GM18498 (cell line): ENCODE data around the gene ZACN.

Experiments used
- ATAC-seq: cut with Tn5 transposase; IDR thresholded peaks from one replicate; pipeline ENCODE4 v1.9.1; 2021; ENCODE audit warnings: mild to moderate bottlenecking, moderate library complexity; ENCODE audit not compliant: unreplicated experiment

The ZACN gene

DNA sequence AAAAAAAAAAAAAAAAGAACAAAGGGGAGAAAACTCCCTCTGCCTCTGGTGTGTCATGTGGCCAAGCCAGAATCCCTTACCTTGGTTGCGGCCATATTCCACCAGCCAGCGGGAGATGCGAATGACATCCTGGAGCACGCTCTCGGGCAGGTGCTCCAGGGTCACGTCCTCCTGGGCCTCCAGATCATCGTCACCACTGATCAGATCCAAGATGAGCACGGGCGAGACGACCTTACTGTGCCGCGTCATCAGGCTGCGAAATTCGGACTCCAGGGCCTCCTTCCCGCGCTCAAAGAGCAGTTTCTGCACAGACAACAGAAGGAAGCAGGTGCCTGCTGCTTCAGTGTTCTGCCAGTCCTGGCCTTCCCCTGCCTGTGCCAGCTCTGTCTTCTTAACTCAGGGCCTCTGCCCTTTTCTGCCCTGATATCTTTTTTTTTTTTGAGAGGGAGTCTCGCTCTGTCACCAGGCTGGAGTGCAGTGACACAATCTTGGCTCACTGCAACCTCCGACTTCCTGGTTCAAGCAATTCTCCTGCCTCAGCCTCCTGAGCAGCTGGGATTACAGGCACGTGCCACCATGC, 18.8 kb downstream of the ZACN start:
- no peak for ATAC-seq

- no peak for ATAC-seq
These were observed 23.9 kb downstream of the ZACN start for GRCh38 chr17:76102944-76103273.

DNA sequence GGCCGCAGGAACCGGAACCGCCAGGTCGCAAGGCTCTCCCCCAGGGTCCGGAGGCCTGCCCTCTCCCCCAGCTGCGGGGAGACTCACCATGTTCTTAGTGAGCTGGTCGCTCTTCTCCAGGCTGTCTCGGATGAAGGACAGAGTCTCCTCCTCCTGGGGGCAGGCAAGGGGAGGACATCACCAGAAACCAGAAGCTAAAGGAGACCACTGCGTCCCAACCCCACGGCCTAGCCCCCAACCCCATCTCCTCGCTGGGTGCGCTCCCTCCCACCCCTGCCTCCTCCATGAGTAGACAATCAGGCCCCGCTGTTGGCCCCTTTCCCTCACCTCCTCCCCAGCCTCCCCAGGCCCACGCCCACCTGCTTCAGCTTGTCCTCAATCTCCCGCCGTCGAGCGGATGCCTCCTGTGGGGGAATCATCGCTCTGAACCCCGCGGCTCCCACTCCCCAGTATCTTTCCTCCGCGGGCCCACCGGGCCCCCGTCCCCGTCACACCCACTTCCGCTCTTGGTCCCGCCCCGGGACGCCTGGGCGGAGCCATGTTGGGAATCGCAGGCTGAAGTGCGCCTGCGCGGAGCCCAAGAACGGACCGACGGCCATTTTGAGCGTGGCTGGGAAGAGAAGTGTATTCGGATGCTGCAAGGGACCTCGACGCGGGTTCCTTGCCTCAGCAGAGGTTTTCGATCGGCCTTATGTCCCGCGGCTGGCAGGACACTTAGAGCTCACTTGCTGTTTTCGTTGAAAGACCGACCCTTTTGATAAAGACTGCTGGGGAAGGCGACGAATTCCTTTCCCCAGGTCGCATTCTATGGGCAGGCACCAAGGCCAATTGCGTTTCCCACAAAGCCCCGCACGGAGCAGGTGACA, 24.5 kb downstream of the ZACN start, which contains the start of gene EXOC7:
TSS of gene EXOC7 (minus strand) at position 514 of the 866 bp plus-strand sequence. CDS start at position 419, 95 bp downstream.
- ATAC-seq, result peak; percentile 89

DNA sequence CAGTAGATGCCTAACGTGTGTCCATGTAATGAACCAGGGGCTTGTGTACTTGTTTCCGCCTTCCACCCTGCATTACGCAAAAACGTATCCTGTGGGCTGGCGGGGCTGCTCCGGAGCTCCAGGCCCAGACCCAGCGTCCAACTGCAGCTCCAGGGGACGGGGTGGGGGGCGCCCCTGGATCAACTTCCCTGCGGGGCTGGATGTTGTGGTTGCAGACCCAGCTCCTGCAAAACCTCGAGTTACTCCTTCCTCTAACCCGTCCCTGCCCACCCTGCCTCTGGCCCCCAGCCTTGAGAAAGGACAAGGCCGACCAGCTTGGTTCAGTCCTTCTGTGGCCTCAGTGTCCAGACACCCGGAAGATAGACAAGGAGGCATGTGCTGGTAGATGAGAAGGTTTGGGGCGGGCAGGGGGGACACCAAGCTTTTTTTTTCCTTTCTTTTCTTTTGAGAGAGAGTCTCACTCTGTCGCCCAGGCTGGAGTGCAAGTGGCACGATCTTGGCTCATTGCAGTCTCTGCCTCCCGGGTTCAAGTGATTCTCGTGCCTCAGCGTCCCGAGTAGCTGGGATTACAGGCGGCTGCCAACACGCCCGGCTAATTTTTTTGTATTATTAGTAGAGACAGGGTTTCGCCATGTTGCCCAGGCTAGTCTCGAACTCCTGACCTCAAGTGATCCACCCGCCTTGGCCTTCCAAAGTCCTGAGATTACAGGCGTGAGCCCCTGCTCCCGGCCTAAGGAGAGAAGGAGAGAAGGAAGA, 25.3 kb downstream of the ZACN start:
- no peak for ATAC-seq

- no peak for ATAC-seq
These were observed 25.9 kb downstream of the ZACN start for GRCh38 chr17:76104896-76105231.

GRCh38 chr17:76106703-76107102, 27.7 kb downstream of the ZACN start:
- no peak for ATAC-seq

DNA sequence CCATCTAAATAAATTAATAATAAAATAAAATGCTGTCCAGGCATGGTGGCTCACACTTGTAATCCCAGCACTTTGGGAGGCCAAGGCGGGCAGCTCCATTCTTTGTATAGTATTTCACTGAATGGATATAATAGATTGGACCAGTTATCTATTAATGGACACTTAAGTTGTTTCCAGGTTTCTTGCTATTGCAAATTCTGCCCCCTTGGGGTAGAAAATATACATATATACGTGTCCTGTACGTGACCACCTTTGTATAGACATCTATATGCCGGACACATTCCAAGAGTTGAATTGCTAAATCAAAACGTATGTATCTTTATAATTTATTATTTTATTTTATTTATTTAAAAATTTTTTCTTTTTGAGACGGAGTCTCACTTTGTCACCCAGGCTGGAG, 28.5 kb downstream of the ZACN start:
- no peak for ATAC-seq

- ATAC-seq, result no peak
These were observed 33.0 kb downstream of the ZACN start for GRCh38 chr17:76111956-76112355.

- no peak for ATAC-seq
These were observed 36.3 kb downstream of the ZACN start for GRCh38 chr17:76115138-76115754.

DNA sequence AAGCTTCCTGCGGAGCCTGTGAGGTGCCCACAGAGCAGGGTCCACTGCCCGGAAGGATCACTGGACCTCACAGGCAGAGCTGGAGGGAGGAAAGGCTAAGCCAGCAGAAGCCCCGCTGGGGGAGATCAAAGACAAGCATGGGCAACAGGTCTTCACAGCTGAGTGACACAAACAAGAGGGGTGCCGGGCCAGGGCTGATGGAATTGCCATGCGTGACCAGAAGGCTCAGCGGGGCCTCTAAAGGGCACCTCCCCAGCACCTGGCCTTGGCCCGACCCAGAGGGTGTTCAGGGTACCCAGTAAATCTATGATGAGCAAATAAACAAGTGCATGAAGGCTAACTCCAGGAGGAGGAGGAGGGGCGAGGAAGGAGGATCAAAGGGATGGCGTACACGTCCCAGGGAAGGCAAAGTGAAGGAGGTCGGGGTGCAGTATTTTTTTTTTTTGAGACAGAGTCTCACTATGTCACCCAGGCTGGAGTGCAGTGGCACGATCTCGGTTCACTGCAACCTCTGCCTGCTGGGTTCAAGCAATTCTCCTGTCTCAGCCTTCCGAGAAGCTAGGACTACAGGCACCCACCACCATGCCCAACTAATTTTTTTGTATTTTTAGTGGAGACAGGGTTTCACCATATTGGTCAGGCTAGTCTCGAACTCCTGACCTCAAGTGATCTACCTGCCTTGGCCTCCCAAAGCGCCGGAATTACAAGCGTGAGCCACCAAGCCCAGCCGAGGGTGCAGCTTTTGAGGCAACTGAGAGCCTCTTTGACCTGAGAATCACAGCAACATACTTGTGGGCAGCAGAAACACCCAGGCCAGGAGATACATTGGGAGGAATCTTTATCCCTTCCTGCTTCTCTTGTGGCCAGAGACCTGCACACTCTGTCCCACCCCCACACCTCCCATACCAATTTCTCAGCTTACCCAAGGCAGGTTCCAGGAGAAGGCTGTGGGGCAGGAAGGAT, 40.7 kb downstream of the ZACN start:
- ATAC-seq, result no peak

GRCh38 chr17:76120658-76121008, 41.7 kb downstream of the ZACN start:
- no peak for ATAC-seq

DNA sequence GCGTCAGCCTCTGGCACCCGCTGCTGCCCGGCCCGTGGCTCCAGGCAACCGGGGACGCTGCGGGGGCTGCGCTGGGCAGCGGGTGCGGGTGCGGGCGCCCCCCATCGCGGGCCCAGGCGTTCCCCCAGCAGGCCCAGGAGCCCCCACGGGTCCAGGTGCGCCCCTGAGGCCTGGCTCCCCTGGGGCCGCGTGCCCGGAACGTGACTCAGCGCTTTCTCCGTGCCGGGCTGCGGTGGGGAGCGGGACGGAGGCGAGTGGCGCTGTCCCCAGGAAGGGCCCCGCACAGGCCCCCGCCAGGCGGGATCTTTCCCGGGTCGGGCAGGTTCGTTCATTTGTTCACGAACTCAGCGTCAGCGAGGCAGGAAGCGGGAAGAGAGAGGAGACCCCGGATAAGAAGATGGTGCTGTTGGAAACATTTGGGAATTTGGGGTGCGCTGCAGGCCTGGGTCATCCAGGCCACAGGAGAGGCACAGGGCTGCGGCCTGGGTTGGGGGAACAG, 43.0 kb downstream of the ZACN start:
- peak; percentile 19 for ATAC-seq

GRCh38 chr17:76122431-76123190, 43.6 kb downstream of the ZACN start:
- no peak for ATAC-seq

- no peak for ATAC-seq
These were observed 44.2 kb downstream of the ZACN start for GRCh38 chr17:76123191-76123499.

DNA sequence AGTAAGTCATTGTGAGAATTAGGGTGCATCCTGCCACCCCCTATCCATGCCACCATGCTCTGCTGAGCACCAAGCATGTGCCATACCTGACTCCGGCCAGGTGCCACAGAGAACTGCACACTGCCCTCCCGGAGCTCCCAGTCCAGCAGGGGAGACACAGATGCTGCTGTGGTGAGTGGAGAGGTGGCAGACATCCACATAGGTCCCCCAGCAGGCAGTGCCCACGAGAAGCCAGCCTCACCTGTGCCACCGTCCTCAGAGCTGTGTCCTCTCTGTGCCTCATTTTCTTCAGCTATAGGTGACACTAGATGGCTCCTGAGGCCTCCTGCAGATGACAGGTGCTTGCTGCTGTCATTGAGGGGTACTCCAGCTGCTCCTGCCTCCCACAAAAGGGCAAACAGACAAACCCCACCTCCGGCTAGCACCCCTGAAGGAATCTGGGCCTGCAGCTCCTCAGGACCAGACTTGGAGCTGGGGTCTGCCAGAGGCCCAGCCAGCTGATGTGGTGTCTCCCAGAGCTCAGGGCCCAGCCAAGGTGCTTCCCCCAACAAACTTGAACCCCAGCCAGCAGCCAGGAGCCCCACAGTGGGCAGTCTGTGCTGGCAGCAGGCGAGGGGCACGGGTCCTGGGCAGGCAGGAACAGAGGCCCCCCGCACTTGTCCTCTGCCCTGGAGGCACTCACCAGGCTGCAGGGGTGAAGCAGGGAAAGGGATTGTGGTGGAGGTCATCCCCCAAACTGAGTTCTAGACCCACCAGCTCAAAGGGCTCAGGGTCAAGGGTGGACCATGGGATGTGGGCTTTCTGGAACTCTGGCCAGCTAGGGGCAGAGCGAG, 45.0 kb downstream of the ZACN start:
- ATAC-seq, result no peak

- no peak for ATAC-seq
These were observed 45.8 kb downstream of the ZACN start for GRCh38 chr17:76124582-76125390.

DNA sequence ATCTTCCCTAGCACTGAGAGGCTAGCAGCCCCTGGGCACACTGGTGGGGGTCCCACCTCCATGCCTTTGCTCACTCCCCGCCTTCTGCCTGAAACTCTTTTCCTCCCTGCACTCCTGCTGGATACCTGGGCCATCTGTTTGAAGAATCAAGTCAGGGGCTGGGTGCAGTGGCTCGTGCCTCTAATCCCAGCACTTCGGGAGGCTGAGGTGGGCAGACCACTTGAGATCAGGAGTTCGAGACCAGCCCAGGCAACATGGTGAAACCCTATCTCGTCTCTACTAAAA, 46.4 kb downstream of the ZACN start:
- no peak for ATAC-seq

DNA sequence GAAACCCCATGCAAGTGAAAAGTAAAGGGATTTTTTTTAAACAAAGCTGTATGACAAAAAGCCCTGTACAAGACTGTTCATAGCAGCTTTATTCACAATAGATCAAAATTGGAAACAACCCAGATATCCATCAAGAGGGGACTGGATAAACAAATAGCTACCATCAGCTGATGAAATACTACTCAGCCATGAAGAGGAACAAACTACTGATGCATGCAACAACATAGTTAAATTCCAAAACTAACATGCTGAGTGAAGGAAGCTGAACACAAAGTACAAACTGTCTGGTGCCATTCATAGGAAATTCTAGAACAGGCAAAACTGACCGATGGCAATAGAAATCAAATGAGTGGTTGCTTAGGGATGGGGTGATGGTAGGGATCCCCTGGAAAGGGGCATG, 46.9 kb downstream of the ZACN start:
- no peak for ATAC-seq
